Measurements from ENCODE around the gene LILRA2. TPM values are rescaled to one million over a fixed set of nuclear protein-coding genes. Genes with fewer than 3 reads are reported as not detected.

LILRA2 gene
- total and polyA plus RNA-seq, 2 of the 8 experiments (the other 6 are each of a cell fraction or from before 2014, with no cell fraction given): not detected

GRCh38 chr19:54525636-54526035 is 48.0 kb upstream of the LILRA2 start:
- H4K91ac ChIP-seq (replicated peaks; ENCODE audit: insufficient read length, low read length): no peak overlapping the region
- H2BK20ac ChIP-seq (ENCODE audit: low read length): no peak overlapping the region
- DNase-seq (ENCODE audit: low read depth in 1 of 2, low spot score in 2 of 2) (no peak), FAIRE-seq (no peak)
- no peaks in the 10 kb centered on the region for H3K36me3 ChIP-seq (ENCODE audit: control insufficient read depth in 2 of 4, insufficient read depth in 4 of 4, low read length in 3 of 4)
- H2BK12ac ChIP-seq (ENCODE audit: low read depth, low read length): no peak overlapping the region
- WGBS, 2 experiments (ENCODE audit: extremely low coverage in 1 of 2, insufficient coverage in 1 of 2, insufficient read length in 1 of 2, insufficient replicate concordance in 2 of 2, low coverage in 1 of 2, low lambda C conversion rate in 2 of 2, missing lambda C conversion rate in 1 of 2): 69% methylated on average over 5 of the region's 5 CpGs; no CpG with 5 or more reads in 1 of the 2 experiments
- H3K4me3 ChIP-seq (ENCODE audit: extremely low read depth in 1 of 4, insufficient read depth in 2 of 4, low read depth in 3 of 4, low read length in 4 of 4): no peak overlapping the region
- no peak overlapping the region for H3K9ac ChIP-seq (replicated peaks in 1 of 4; ENCODE audit: extremely low read depth in 1 of 4, low read depth in 3 of 4, low read length in 3 of 4)
- H3K27ac ChIP-seq (ENCODE audit: low read depth, low read length): no peak overlapping the region
- no peak overlapping the region for H3K4me2 ChIP-seq (ENCODE audit: insufficient read depth in 1 of 2, low read depth in 2 of 2, low read length in 2 of 2)
- no peak overlapping the region for H2AFZ ChIP-seq (ENCODE audit: low read length)
- H4K8ac ChIP-seq (ENCODE audit: extremely low read depth, insufficient read depth, low read length): no peak overlapping the region
- no peaks in the 10 kb centered on the region for H3K79me2 ChIP-seq (ENCODE audit: control insufficient read depth in 1 of 2, insufficient read depth in 2 of 2, low read length in 2 of 2)
- no peak for TF ChIP-seq HDAC2 (IDR thresholded peaks at IDR 0.05; ENCODE audit: borderline replicate concordance in 1 of 2, low read depth in 2 of 2, low read length in 2 of 2)
- TF ChIP-seq NANOG (IDR thresholded peaks at IDR 0.05; ENCODE audit: insufficient read depth, low read depth, low read length, poor library complexity, severe bottlenecking): no peak
- TF ChIP-seq BACH1 (IDR thresholded peaks at IDR 0.05; ENCODE audit: low read length): no peak
- no peak for TF ChIP-seq GTF2F1 (IDR thresholded peaks at IDR 0.05; ENCODE audit: borderline replicate concordance, low read depth, low read length)
- no peak for TF ChIP-seq SIX5 (IDR thresholded peaks at IDR 0.05; ENCODE audit: low read depth, low read length)
- H4K5ac ChIP-seq (ENCODE audit: insufficient read length, low read depth, low read length): no peak overlapping the region
- H3K4me1 ChIP-seq (replicated peaks in 1 of 4; ENCODE audit: control insufficient read depth in 3 of 4, insufficient read depth in 4 of 4, low read length in 3 of 4): no peaks in the 10 kb centered on the region
- no peaks in the 10 kb centered on the region for H3K27me3 ChIP-seq (replicated peaks in 1 of 4; ENCODE audit: control insufficient read depth in 3 of 4, extremely low read depth in 1 of 4, insufficient read depth in 3 of 4, low read length in 3 of 4)
- no peak overlapping the region for H2BK120ac ChIP-seq (replicated peaks; ENCODE audit: low read depth, low read length)
- CTCF ChIA-PET (ENCODE audit: partially characterized antibody): no interaction called here
- H4K20me1 ChIP-seq (replicated peaks in 1 of 2; ENCODE audit: control insufficient read depth in 1 of 2, insufficient read depth in 2 of 2, low read length in 2 of 2): no peaks in the 10 kb centered on the region
- H3K79me1 ChIP-seq (ENCODE audit: low read depth, low read length): no peaks in the 10 kb centered on the region
- no peak overlapping the region for H3K18ac ChIP-seq (ENCODE audit: extremely low read depth, low read length)
- no peaks in the 10 kb centered on the region for H3K23me2 ChIP-seq (ENCODE audit: low read depth, low read length)
- POLR2A ChIA-PET (ENCODE audit: partially characterized antibody): no interaction called here
- no peak overlapping the region for H2BK15ac ChIP-seq (ENCODE audit: low read length)
- no peak overlapping the region for H3K4ac ChIP-seq (replicated peaks; ENCODE audit: insufficient read length, low read depth, low read length)
- no peak overlapping the region for H2BK5ac ChIP-seq (ENCODE audit: low read depth, low read length)
- H3K14ac ChIP-seq (ENCODE audit: insufficient read length): no peak overlapping the region
- no peak overlapping the region for H3K56ac ChIP-seq (replicated peaks; ENCODE audit: insufficient read length, low read depth, low read length)
- H3K23ac ChIP-seq (ENCODE audit: insufficient read length): no peak overlapping the region
- H3K9me3 ChIP-seq (ENCODE audit: insufficient read depth in 2 of 2, low read depth in 1 of 2, low read length in 1 of 2): peaks cover 63 to 85% of the 10 kb centered on the region in 2 experiments
- H2AK5ac ChIP-seq (ENCODE audit: low read depth, low read length): no peak overlapping the region

Data from H1 (cell line).